Measurements from ENCODE around the gene ALK. TPM values are rescaled to one million over a fixed set of nuclear protein-coding genes. Genes with fewer than 3 reads are reported as not detected.

The ALK gene
- total and polyA plus RNA-seq, 2 donors (not counting 1 experiment from before 2014, with no cell fraction given), result under 0.01 to 0.02 TPM

- Histone ChIP-seq H3K9ac (ENCODE audit: insufficient read depth, low read length) (no peak overlapping the region), H3K9me3 (ENCODE audit: control insufficient read depth, insufficient read depth, low read depth, low read length) (no peaks in the 10 kb centered on the region), H3K4me1 (ENCODE audit: control insufficient read depth, extremely low read depth, insufficient read depth, low read length) (peaks cover 4% of the 10 kb centered on the region), H3K27ac (ENCODE audit: insufficient read depth, low read length) (no peak overlapping the region), H4K20me1 (ENCODE audit: control insufficient read depth, extremely low read depth, insufficient read depth, low read length) (no peaks in the 10 kb centered on the region), H2AFZ (ENCODE audit: low read length) (no peak overlapping the region), H3K4me2 (ENCODE audit: extremely low read depth, insufficient read depth, low read length) (no peak overlapping the region), H3K79me2 (ENCODE audit: control insufficient read depth, insufficient read depth, low read length) (no peaks in the 10 kb centered on the region), H3K27me3 (ENCODE audit: control insufficient read depth, insufficient read depth, low read length) (no peaks in the 10 kb centered on the region), H3K36me3 (ENCODE audit: control insufficient read depth, insufficient read depth, low read length) (no peaks in the 10 kb centered on the region), H3K4me3 (replicated peaks in 1 of 4; ENCODE audit: control extremely low read depth in 1 of 4, insufficient read depth in 1 of 4, low read depth in 3 of 4, low read length in 4 of 4) (no peak overlapping the region)
- TF ChIP-seq, protein P1, sequence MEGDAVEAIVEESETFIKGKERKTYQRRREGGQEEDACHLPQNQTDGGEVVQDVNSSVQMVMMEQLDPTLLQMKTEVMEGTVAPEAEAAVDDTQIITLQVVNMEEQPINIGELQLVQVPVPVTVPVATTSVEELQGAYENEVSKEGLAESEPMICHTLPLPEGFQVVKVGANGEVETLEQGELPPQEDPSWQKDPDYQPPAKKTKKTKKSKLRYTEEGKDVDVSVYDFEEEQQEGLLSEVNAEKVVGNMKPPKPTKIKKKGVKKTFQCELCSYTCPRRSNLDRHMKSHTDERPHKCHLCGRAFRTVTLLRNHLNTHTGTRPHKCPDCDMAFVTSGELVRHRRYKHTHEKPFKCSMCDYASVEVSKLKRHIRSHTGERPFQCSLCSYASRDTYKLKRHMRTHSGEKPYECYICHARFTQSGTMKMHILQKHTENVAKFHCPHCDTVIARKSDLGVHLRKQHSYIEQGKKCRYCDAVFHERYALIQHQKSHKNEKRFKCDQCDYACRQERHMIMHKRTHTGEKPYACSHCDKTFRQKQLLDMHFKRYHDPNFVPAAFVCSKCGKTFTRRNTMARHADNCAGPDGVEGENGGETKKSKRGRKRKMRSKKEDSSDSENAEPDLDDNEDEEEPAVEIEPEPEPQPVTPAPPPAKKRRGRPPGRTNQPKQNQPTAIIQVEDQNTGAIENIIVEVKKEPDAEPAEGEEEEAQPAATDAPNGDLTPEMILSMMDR (conservative IDR thresholded peaks at IDR 0.05 in 1 of 2, IDR thresholded peaks at IDR 0.05 in 1 of 2; ENCODE audit: low read depth in 1 of 2, low read length in 2 of 2), result no peak
- no peak for TF ChIP-seq EZH2 (IDR thresholded peaks at IDR 0.05; ENCODE audit: low read length, missing control alignments)
- no peak for DNase-seq (ENCODE audit: low read depth in 2 of 2)
Observed at GRCh38 chr2:29762239-29762638, 159.1 kb downstream of the ALK start.

DNA sequence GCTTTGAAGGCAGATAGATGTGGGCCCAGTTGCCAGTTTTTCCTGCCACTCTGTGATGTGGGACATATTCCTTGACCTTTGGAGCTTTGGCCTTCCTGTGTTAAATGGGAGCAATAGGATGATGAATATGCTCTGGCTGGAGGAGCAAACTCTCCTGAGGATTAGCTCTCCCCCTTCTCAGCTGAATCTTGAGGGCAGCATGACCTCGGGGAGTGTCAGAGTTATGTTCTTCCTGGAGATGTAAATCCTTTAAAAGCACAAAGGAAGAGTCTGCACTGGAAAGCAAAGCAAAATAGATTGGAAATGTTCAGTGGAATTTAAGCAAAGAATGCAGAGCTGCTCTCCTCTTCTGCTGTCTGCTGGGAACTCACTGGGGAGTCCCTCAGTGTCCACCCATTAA, 160.1 kb downstream of the ALK start:
- Histone ChIP-seq H3K27ac (ENCODE audit: insufficient read depth, low read length) (no peak overlapping the region), H3K27me3 (ENCODE audit: control insufficient read depth, insufficient read depth, low read length) (no peaks in the 10 kb centered on the region), H3K9me3 (ENCODE audit: control insufficient read depth, insufficient read depth, low read depth, low read length) (no peaks in the 10 kb centered on the region), H2AFZ (ENCODE audit: low read length) (no peak overlapping the region), H3K4me2 (ENCODE audit: extremely low read depth, insufficient read depth, low read length) (no peak overlapping the region), H3K36me3 (ENCODE audit: control insufficient read depth, insufficient read depth, low read length) (no peaks in the 10 kb centered on the region), H4K20me1 (ENCODE audit: control insufficient read depth, extremely low read depth, insufficient read depth, low read length) (no peaks in the 10 kb centered on the region), H3K79me2 (ENCODE audit: control insufficient read depth, insufficient read depth, low read length) (no peaks in the 10 kb centered on the region), H3K4me3 (replicated peaks in 1 of 4; ENCODE audit: control extremely low read depth in 1 of 4, insufficient read depth in 1 of 4, low read depth in 3 of 4, low read length in 4 of 4) (no peak overlapping the region), H3K4me1 (ENCODE audit: control insufficient read depth, extremely low read depth, insufficient read depth, low read length) (peaks cover 4% of the 10 kb centered on the region), H3K9ac (ENCODE audit: insufficient read depth, low read length) (no peak overlapping the region)
- DNase-seq (ENCODE audit: low read depth in 2 of 2), result no peak
- TF ChIP-seq EZH2 (IDR thresholded peaks at IDR 0.05; ENCODE audit: low read length, missing control alignments), result no peak
- TF ChIP-seq, protein P1 (conservative IDR thresholded peaks at IDR 0.05 in 1 of 2, IDR thresholded peaks at IDR 0.05 in 1 of 2; ENCODE audit: low read depth in 1 of 2, low read length in 2 of 2), result no peak

- no peak overlapping the region for H3K27ac ChIP-seq (ENCODE audit: insufficient read depth, low read length)
Observed at GRCh38 chr2:29760008-29760407, 161.4 kb downstream of the ALK start.

More at GRCh38 chr2:29760008-29760407, 161.4 kb downstream of the ALK start:
- Histone ChIP-seq H3K4me3 (replicated peaks in 1 of 4; ENCODE audit: control extremely low read depth in 1 of 4, insufficient read depth in 1 of 4, low read depth in 3 of 4, low read length in 4 of 4) (no peak overlapping the region), H3K4me1 (ENCODE audit: control insufficient read depth, extremely low read depth, insufficient read depth, low read length) (no peaks in the 10 kb centered on the region), H4K20me1 (ENCODE audit: control insufficient read depth, extremely low read depth, insufficient read depth, low read length) (no peaks in the 10 kb centered on the region), H2AFZ (ENCODE audit: low read length) (no peak overlapping the region), H3K9me3 (ENCODE audit: control insufficient read depth, insufficient read depth, low read depth, low read length) (no peaks in the 10 kb centered on the region), H3K79me2 (ENCODE audit: control insufficient read depth, insufficient read depth, low read length) (no peaks in the 10 kb centered on the region), H3K4me2 (ENCODE audit: extremely low read depth, insufficient read depth, low read length) (no peak overlapping the region), H3K36me3 (ENCODE audit: control insufficient read depth, insufficient read depth, low read length) (no peaks in the 10 kb centered on the region), H3K9ac (ENCODE audit: insufficient read depth, low read length) (no peak overlapping the region), H3K27me3 (ENCODE audit: control insufficient read depth, insufficient read depth, low read length) (no peaks in the 10 kb centered on the region)
- DNase-seq (ENCODE audit: low read depth in 2 of 2), result no peak
- TF ChIP-seq, protein P1 (conservative IDR thresholded peaks at IDR 0.05 in 1 of 2, IDR thresholded peaks at IDR 0.05 in 1 of 2; ENCODE audit: low read depth in 1 of 2, low read length in 2 of 2), result no peak
- TF ChIP-seq EZH2 (IDR thresholded peaks at IDR 0.05; ENCODE audit: low read length, missing control alignments), result no peak
